Right lobe of liver (tissue), 6 donors: Measurements from ENCODE around the gene RUNX2. TPM values are rescaled to one million over a fixed set of nuclear protein-coding genes. Genes with fewer than 3 reads are reported as not detected.

Experiments used
- ATAC-seq, 4 donors: fragments of 200-7000 bp; cut with Tn5 transposase; one replicate each; pipeline ENCODE4 v1.9.1; 2020; ENCODE audit warnings: mild to moderate bottlenecking in 4 of 4, moderate library complexity in 4 of 4
- DNase-seq, 3 donors: peaks; one replicate each; pipeline ENCODE4 v3.0.0-alpha.2; 2020
- H3K27ac ChIP-seq, 3 donors: fragments of 200-600 bp; one replicate each; pipeline ENCODE4 v1.8.0; 2022
- H3K27me3 ChIP-seq, 2 donors: fragments of 200-600 bp; one replicate each; pipeline ENCODE4 v1.8.0; 2022
- H3K36me3 ChIP-seq, 4 donors: fragments of 200-600 bp; sonication (generic) in 1 of 4; one replicate each; pipeline versions ENCODE4 v1.5.1 to v1.8.0; 2017 to 2022; ENCODE audit warnings: control low read depth in 1 of 4
- H3K4me1 ChIP-seq, 4 donors: fragments of 200-600 bp; sonication (generic) in 1 of 4; one replicate each; pipeline versions ENCODE4 v1.5.1 to v1.8.0; 2017 to 2022; ENCODE audit warnings: control low read depth in 1 of 4
- H3K4me3 ChIP-seq, 3 donors: fragments of 200-600 bp; one replicate each; pipeline ENCODE4 v1.8.0; 2022
- H3K9me3 ChIP-seq, 4 donors: fragments of 200-600 bp; sonication (generic) in 1 of 4; one replicate each; pipeline versions ENCODE4 v1.5.1 to v1.8.0; 2017 to 2022; ENCODE audit warnings: control low read depth in 1 of 4
- POLR2A ChIP-seq: fragments of 450-650 bp; IDR thresholded peaks from one replicate; pipeline ENCODE4 v1.6.1; 2017; ENCODE audit warnings: antibody characterized with exemption, mild to moderate bottlenecking
- WGBS: methylation state at CpG from one replicate; pipeline ENCODE4 v1.1.6; 2018; ENCODE audit warnings: low coverage, low lambda C conversion rate; ENCODE audit not compliant: insufficient coverage; ENCODE audit errors: missing lambda C conversion rate; 5-methylcytosine and 5-hydroxymethylcytosine counted together
- intact Hi-C, 2 donors: fragments of 100-400 bp; cut with DNase I; formaldehyde crosslinking; loops; one replicate each; pipeline versions ENCODE4 v1.11.2 to v1.14.1; 2022
- total RNA-seq, 6 experiments: library from RNA; depleted of rRNA in 2 of 6; stranded (reverse); fragments of >200 nt in 2 of 6; fragmentation: NEBNext Ultra II Directional in 3 of 6; extraction: Animal tissue kit (Norgen Biotek cat#: 25700) in 3 of 6; gene quantifications; one replicate each; pipeline versions ENCODE4 v1.1.0 to v1.2.4, GENCODE V29; 2016 to 2023
- TF ChIP-seq, protein P1 (sequence below), 4 donors: fragments of 200-600 bp in 3 of 4; fragments of 450-650 bp in 1 of 4; IDR thresholded peaks; one replicate each; pipeline versions ENCODE4 v1.5.1 to v1.8.0; 2016 to 2022; ENCODE audit warnings: antibody characterized with exemption in 4 of 4, mild to moderate bottlenecking in 2 of 4
- donor health status: DM: no; HTN: yes; CAD: no.
- donor health status: DM: no; HTN: no; CAD: no.
- donor health status: DM: no; HTN: no; CAD: no.
- donor health status: DM: no; HTN: yes; CAD: no.
- donor health status: DM: no; HTN: yes; CAD: no.

RUNX2 gene
- total RNA-seq, 6 experiments from 2014 or later: 0.15 to 0.80 (median 0.43) TPM

DNA sequence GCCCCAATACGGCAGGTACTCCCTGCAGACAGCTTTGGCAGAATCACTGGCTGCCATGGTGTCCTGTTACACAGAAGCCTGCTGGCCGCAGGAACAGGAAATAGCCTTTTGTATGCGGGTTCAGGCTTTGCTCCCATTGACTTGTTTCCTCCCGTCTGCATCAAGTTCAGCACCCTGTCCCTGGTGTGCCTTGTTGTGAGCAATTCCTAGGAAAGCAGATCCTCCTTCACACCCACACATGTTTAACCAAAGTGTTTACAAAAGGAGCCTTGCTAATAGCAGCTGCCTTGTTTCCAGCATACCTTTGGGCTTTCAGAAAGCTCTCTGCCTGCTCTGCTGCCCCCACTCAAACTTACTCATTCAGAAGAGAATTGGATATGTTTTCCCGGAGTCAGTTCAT lies 176.8 kb downstream of the RUNX2 start:
- Histone ChIP-seq H3K36me3 (no peaks in the 10 kb centered on the region), H3K4me1 (no peaks in the 10 kb centered on the region), H3K9me3 (no peaks in the 10 kb centered on the region), H3K27me3 (no peaks in the 10 kb centered on the region), H3K27ac (no peak overlapping the region), H3K4me3 (no peak overlapping the region)
- intact Hi-C loops: no loop called here
- no peak for TF ChIP-seq POLR2A
- TF ChIP-seq, protein P1, sequence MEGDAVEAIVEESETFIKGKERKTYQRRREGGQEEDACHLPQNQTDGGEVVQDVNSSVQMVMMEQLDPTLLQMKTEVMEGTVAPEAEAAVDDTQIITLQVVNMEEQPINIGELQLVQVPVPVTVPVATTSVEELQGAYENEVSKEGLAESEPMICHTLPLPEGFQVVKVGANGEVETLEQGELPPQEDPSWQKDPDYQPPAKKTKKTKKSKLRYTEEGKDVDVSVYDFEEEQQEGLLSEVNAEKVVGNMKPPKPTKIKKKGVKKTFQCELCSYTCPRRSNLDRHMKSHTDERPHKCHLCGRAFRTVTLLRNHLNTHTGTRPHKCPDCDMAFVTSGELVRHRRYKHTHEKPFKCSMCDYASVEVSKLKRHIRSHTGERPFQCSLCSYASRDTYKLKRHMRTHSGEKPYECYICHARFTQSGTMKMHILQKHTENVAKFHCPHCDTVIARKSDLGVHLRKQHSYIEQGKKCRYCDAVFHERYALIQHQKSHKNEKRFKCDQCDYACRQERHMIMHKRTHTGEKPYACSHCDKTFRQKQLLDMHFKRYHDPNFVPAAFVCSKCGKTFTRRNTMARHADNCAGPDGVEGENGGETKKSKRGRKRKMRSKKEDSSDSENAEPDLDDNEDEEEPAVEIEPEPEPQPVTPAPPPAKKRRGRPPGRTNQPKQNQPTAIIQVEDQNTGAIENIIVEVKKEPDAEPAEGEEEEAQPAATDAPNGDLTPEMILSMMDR (IDR thresholded peaks at IDR 0.05): no peak
- no peak for DNase-seq
- ATAC-seq: no peak
- WGBS: 53% methylated on average over 3 of the region's 5 CpGs

DNA sequence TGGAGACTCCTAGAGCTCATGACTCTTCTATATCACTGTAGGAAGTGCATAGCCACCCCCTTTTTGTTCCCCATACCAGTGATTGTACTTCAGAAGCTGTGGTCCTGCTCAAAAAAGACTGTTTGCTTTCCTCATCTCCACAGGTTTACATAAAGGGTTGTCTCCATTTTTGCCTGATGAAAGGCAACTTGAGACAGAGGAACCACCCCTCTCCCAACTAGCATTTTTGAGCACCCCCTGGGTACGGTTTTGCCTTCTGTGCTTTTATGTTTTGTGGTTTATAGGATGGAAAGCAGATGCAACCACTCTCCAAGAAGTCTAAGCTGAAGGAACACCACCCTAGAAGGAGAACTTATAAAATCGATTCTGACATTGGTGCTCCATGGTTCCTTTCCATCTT lies 177.3 kb downstream of the RUNX2 start:
- H3K27ac ChIP-seq: no peak overlapping the region

DNA sequence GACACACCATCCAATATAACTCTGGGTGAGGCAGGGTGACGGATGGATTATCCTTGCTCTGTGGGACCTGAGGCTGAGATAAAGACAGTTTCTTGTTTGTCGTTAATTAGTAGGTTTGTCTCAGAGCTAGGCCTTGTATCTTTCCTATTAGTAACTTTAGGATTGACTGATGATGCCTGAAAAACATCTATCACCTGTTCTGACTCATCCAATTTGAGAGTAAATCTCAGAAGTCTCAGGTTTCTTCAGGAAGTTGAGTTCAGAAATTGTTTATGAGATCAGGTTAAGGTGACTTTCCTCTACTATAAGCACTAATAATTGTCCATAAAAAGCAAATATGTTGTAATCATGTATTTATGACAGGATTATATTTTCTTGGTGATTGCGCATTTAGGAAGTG lies 179.1 kb downstream of the RUNX2 start:
- no peaks in the 10 kb centered on the region for H3K9me3 ChIP-seq
- DNase-seq (no peak), ATAC-seq (no peak)
- 68% methylated on average over 3 of the region's 3 CpGs for WGBS
- no peak overlapping the region for H3K27ac ChIP-seq
- H3K27me3 ChIP-seq: no peaks in the 10 kb centered on the region
- no peaks in the 10 kb centered on the region for H3K4me1 ChIP-seq
- no peak overlapping the region for H3K4me3 ChIP-seq
- H3K36me3 ChIP-seq: no peaks in the 10 kb centered on the region
- TF ChIP-seq, protein P1 (IDR thresholded peaks at IDR 0.05): no peak
- TF ChIP-seq POLR2A: no peak
- intact Hi-C loops: no loop called here

More for the DNA sequence above, 177.3 kb downstream of the RUNX2 start:
- no peak overlapping the region for H3K4me3 ChIP-seq
- WGBS: 64% methylated on average over 2 of the region's 2 CpGs
- H3K36me3 ChIP-seq: no peaks in the 10 kb centered on the region
- intact Hi-C loops: no loop called here
- no peaks in the 10 kb centered on the region for H3K9me3 ChIP-seq
- TF ChIP-seq, protein P1 (IDR thresholded peaks at IDR 0.05): no peak
- no peak for TF ChIP-seq POLR2A
- DNase-seq (no peak), ATAC-seq (no peak)
- H3K27me3 ChIP-seq: no peaks in the 10 kb centered on the region
- H3K4me1 ChIP-seq: no peaks in the 10 kb centered on the region

DNA sequence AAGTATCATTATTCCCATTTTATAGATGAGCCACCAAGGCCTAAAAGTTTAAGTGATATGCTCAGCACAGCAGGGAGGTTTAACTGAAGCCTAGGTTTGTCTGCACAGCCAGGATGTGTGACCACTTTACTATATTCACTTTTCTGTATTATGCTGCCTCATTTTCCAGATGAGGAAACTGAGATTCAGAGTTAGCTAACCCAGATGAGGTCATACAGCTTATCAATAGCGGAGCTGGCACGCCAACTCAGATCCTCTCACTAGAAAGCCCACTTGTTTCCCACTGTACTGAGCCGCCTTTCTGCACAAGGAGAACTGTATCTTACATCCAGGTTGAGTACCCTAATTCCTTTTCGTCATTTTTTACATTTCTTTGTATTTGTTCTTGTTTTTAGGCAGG lies 181.3 kb downstream of the RUNX2 start:
- Histone ChIP-seq H3K27ac (no peak overlapping the region), H3K27me3 (no peaks in the 10 kb centered on the region), H3K36me3 (no peaks in the 10 kb centered on the region), H3K9me3 (no peaks in the 10 kb centered on the region), H3K4me3 (no peak overlapping the region), H3K4me1 (no peaks in the 10 kb centered on the region)
- DNase-seq: no peak
- intact Hi-C loops: no loop called here
- TF ChIP-seq POLR2A: no peak
- TF ChIP-seq, protein P1 (IDR thresholded peaks at IDR 0.05): no peak
- no peak for ATAC-seq
- WGBS: 80% methylated on average over 4 of the region's 4 CpGs

DNA sequence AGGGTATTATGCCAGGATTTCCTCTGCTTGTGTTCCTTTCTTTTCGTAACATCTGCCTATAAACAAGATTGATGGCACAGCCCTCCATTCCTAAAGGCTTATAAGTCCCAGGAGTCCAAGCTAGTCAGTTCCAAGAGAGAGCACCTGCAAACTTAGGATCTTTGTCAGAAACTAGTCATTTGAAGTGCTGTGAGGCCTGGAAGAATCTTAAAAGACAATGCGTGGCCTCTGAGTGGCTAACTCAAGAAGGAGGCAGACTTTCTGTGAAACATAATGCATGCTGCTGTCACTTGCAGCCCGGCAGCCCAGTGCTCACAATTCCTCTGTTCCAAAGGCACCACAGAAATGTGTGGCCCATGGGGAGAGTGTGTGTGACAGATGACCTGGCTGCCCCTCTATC lies 184.6 kb downstream of the RUNX2 start:
- Histone ChIP-seq H3K36me3 (no peaks in the 10 kb centered on the region), H3K9me3 (no peaks in the 10 kb centered on the region), H3K4me1 (no peaks in the 10 kb centered on the region), H3K27me3 (no peaks in the 10 kb centered on the region), H3K4me3 (no peak overlapping the region), H3K27ac (no peak overlapping the region)
- intact Hi-C loops: no loop called here
- TF ChIP-seq POLR2A: no peak
- TF ChIP-seq, protein P1 (IDR thresholded peaks at IDR 0.05): no peak
- DNase-seq: no peak
- ATAC-seq: no peak
- 82% methylated on average over 1 of the region's 3 CpGs for WGBS
